ENCODE data around the gene DGKG.

- TF ChIP-seq RAD21 (IDR thresholded peaks at IDR 0.05) (no peak), ATF3 (IDR thresholded peaks at IDR 0.05) (no peak)
- TF ChIP-seq, protein P1, sequence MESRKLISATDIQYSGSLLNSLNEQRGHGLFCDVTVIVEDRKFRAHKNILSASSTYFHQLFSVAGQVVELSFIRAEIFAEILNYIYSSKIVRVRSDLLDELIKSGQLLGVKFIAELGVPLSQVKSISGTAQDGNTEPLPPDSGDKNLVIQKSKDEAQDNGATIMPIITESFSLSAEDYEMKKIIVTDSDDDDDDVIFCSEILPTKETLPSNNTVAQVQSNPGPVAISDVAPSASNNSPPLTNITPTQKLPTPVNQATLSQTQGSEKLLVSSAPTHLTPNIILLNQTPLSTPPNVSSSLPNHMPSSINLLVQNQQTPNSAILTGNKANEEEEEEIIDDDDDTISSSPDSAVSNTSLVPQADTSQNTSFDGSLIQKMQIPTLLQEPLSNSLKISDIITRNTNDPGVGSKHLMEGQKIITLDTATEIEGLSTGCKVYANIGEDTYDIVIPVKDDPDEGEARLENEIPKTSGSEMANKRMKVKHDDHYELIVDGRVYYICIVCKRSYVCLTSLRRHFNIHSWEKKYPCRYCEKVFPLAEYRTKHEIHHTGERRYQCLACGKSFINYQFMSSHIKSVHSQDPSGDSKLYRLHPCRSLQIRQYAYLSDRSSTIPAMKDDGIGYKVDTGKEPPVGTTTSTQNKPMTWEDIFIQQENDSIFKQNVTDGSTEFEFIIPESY (IDR thresholded peaks at IDR 0.05) = no peak
- TF ChIP-seq, protein P2, sequence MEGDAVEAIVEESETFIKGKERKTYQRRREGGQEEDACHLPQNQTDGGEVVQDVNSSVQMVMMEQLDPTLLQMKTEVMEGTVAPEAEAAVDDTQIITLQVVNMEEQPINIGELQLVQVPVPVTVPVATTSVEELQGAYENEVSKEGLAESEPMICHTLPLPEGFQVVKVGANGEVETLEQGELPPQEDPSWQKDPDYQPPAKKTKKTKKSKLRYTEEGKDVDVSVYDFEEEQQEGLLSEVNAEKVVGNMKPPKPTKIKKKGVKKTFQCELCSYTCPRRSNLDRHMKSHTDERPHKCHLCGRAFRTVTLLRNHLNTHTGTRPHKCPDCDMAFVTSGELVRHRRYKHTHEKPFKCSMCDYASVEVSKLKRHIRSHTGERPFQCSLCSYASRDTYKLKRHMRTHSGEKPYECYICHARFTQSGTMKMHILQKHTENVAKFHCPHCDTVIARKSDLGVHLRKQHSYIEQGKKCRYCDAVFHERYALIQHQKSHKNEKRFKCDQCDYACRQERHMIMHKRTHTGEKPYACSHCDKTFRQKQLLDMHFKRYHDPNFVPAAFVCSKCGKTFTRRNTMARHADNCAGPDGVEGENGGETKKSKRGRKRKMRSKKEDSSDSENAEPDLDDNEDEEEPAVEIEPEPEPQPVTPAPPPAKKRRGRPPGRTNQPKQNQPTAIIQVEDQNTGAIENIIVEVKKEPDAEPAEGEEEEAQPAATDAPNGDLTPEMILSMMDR (IDR thresholded peaks at IDR 0.05; ENCODE audit: low read depth, low read length, missing input control) = no peak
Observed at GRCh38 chr3:186255703-186256331, 106.2 kb downstream of the DGKG start.

Data from liver (tissue), 3 donors.